Vagina (tissue), 2 donors: ENCODE results near the gene TEX48.

Source experiments
- CTCF ChIP-seq, 3 experiments: fragments of 450-650 bp in 2 of 3; fragments of 200-600 bp in 1 of 3; sonication (generic) in 1 of 3; IDR thresholded peaks; one replicate each; pipeline ENCODE4 v1.5.1; 2017 to 2019; ENCODE audit warnings: antibody characterized with exemption in 3 of 3, mild to moderate bottlenecking in 2 of 3, moderate library complexity in 2 of 3
- POLR2A ChIP-seq, 2 donors: fragments of 450-650 bp; IDR thresholded peaks; one replicate each; pipeline ENCODE4 v1.6.1; 2017; ENCODE audit warnings: antibody characterized with exemption in 2 of 2, mild to moderate bottlenecking in 2 of 2, moderate library complexity in 2 of 2
- POLR2AphosphoS5 ChIP-seq, 2 donors: sonication (generic); formaldehyde crosslinking; IDR thresholded peaks; one replicate each; pipeline ENCODE4 v1.9.0; 2017; ENCODE audit warnings: antibody characterized with exemption in 2 of 2, mild to moderate bottlenecking in 2 of 2, low read depth in 1 of 2; ENCODE audit not compliant: insufficient read depth in 1 of 2

- TF ChIP-seq CTCF (IDR thresholded peaks at IDR 0.05), result no peak
- no peak for TF ChIP-seq POLR2AphosphoS5 (IDR thresholded peaks at IDR 0.05; ENCODE audit: insufficient read depth in 1 of 2, low read depth in 1 of 2)
- TF ChIP-seq POLR2A (IDR thresholded peaks at IDR 0.05), result no peak
Observed at GRCh38 chr9:114723931-114724330, 41.9 kb upstream of the TEX48 start.
